HG02840 (cell line): ENCODE measurements around the gene SEPTIN12.

Experiments
- ATAC-seq: cut with Tn5 transposase; IDR thresholded peaks from one replicate; pipeline ENCODE4 v1.9.1; 2021; ENCODE audit warnings: mild to moderate bottlenecking, moderate library complexity, moderate number of reproducible peaks; ENCODE audit not compliant: unreplicated experiment, low FRiP score

The SEPTIN12 gene

GRCh38 chr16:4803898-4804762 lies 16.0 kb upstream of the SEPTIN12 start:
- ATAC-seq = no peak

GRCh38 chr16:4803401-4803844 lies 15.3 kb upstream of the SEPTIN12 start:
- no peak for ATAC-seq

DNA sequence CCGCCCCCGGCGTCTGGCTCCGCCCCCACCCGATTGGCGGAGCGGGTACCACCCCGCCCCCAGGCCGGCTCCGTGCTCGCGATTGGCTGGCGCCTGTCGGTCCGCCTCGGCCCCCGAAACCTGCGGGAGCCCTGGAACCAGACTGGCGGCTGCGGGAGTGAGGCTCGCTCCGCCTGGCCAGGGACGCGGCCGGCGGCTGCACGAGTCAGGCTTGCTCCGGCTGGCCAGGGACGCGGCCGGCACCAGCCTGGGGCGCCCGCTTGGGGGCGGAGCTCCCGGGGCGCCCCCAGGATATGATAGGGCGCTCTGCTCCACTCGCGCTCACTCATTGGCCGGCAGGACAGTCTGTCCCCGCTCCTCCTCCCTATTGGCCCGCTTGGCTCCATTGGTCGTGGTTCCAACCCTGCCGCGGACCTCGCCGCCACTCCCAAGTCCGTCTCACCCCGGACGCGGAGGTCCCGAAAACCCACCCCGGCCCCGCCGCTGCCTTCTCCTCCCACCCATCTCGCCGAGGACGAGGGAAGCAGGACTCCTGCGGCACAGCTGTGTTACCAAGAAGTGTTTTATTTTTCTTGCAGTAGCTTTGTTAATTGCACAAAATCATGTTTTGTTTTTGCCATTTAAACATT lies 14.6 kb upstream of the SEPTIN12 start:
- ATAC-seq = peak; percentile 96

GRCh38 chr16:4801962-4802658 lies 14.0 kb upstream of the SEPTIN12 start, which contains the start of gene ROGDI:
ROGDI (minus strand) TSS chr16:4802633; CDS start chr16:4802571, 62 bp downstream.
- peak; percentile 45 for ATAC-seq

DNA sequence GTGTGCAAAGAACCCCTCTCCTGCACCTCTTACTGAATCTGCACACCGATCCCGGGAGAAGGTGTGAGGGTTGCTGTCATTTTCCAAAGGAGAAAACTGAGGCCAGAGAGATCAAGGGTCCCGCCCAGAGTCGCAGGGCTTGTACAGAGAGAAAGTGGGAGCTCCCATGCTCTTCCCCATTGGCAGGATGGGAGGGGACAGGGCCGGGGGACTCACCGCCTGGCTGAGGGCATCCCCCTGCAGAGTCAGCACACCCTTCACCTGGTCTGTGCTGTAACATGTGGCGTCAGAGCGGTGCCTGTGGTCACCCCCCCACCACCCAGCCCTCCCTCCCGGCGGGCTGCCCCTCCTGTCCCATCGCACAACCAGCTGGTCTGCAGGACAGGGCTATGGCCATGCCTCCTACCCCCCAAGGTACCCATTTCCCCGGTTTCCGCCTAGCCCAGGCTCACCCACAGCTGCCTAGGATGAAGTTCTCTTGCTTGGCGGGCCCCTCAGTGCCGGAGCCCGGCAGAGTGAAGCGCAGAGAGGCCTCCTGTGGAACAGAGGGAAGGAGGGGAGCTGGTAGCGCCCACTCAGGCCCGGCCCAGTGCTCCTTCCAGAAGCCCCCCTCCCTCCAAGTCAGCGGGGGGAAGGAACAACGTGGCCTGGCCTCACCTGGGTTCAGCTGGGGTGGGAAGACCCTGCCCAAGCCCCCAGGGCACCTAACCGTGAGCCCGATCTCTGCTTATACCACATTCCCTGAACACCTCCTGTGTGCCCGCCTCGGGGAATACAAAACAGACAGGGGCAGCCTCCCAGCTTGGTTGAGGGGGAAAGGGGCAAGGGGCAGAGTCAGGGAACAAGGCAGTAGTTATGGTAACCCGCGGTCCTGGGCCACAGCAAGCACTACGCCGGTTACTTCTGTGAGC lies 13.2 kb upstream of the SEPTIN12 start:
- ATAC-seq = no peak

GRCh38 chr16:4800290-4801041 lies 12.3 kb upstream of the SEPTIN12 start:
- no peak for ATAC-seq

GRCh38 chr16:4799171-4799855 lies 11.2 kb upstream of the SEPTIN12 start:
- ATAC-seq = no peak

- ATAC-seq = no peak
Observed at GRCh38 chr16:4798456-4798855, 10.3 kb upstream of the SEPTIN12 start.

DNA sequence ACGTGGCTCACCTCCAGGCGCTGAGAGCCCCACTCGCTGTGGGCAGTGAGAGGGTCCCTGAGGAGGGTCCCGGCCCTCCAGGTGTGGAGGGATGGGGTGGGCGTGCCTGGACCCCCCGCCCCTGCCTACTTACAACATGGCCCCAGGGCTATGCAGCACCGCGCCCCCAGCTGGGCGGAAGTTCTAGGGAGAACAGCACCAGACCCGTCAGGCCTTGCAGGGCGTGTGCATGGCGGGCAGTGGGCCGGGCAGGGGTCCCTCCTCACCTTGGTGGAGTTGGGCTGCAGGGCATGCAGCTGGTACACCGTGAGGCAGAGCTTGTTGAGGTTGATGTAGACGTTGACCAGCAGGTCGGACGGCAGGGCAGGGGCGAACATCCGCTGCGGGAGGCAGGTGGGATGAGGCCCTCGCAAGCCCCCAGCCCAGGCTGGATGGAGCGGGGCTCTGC lies 9.7 kb upstream of the SEPTIN12 start:
- no peak for ATAC-seq

- no peak for ATAC-seq
Observed at GRCh38 chr16:4796982-4797804, 9.0 kb upstream of the SEPTIN12 start.

GRCh38 chr16:4795828-4796572 lies 7.9 kb upstream of the SEPTIN12 start:
- no peak for ATAC-seq

DNA sequence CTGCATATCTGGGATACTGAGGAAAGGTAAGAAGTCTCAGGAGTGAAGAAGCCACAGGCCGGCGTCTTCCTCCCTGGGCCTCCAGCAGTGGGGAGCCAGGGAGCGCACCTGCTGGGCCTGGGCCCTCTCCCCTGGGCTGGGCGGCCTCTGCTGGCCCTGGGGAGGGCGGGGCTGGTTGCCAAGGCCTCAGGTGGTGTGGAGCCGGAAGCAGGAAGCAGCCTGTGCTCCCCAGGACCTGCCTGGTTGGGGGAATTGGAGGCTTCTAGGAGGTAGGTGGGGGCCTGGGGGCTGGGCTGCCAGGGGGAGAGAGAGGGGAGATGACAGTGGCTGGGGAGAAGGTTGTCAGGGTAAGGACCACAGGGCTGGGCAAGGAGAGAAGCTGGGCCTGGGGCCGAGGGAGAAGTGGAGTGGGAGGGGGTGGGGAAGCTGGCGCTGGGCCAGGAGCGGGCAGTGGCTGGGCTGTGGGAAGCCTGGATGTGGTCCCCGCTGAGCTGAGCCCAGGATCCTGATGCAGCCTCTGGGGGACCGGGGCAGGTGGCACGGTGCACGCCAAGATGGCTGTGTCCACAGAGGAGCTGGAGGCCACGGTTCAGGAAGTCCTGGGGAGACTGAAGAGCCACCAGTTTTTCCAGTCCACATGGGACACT lies 7.2 kb upstream of the SEPTIN12 start, which contains the start of gene SMIM22:
SMIM22 (plus strand) TSS at position 189 of the 647 bp plus-strand sequence; CDS start at position 555, 366 bp downstream.
- ATAC-seq = no peak

GRCh38 chr16:4792951-4793513 lies 4.9 kb upstream of the SEPTIN12 start:
- no peak for ATAC-seq

GRCh38 chr16:4790871-4791270 lies 2.7 kb upstream of the SEPTIN12 start:
- ATAC-seq = no peak

GRCh38 chr16:4790261-4790660 lies 2.1 kb upstream of the SEPTIN12 start:
- ATAC-seq = no peak

- no peak for ATAC-seq
Observed at GRCh38 chr16:4788910-4789309, 765 bp upstream of the SEPTIN12 start.
